ENCODE measurements around the gene ADAMTS19.
A peak's percentile ranks its signal among the peaks of the same experiment; 100 is the strongest.
"Not testable (repeated sequence)": the region's sequence is repeated elsewhere in the genome, so short reads cannot be mapped to it uniquely, and the experiment has no call there.

ADAMTS19 gene

DNA sequence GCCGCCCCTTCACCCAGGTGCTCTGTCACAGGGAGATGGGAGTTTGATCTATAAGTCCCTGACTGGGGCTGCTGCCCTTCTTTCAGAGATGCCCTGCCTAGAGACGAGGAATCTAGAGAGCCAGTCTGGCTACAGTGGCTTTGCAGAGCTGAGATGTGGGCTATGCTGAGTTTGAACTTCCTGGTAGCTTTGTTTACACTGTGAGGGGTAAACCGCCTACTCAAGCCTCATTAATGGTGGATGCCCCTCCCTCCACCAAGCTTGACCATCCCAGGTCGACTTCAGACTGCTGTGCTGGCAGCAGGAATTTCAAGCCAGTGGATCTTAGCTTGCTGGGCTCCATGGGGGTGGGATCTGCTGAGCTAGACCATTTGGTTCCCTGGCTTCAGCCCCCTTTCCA lies 124.4 kb downstream of the ADAMTS19 start:
- DNase-seq (ENCODE audit: low spot score) = not testable (repeated sequence)

DNA sequence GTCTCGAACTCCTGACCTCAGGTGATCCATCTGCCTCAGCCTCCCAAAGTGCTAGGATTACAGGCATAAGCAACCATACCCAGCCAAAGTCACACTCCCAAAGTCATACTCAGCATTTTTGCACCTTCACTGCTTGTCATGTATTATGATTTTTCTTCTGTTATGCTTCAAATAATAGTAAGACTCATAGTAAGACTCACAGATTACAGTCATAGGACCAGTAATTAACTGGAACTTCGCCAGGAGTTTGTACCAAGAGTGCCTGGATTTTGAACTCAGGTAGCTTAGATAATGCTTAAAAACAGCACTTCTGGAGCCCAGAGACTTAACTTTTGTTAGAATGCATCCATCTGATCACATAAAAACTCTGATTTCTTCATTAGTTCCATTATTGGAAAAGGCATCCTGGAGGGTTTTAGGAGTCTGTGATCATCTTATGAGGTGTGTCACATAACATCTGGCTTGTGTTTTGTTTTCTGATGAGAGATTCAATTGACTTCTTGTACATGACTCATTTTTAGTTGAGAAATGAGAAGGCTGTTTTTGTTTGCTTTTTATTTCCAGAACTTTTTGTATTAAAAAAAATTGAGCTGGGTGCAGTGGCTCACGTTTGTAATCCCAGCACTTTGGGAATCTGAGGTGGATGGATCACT lies 131.5 kb downstream of the ADAMTS19 start:
- DNase-seq (ENCODE audit: low spot score) = no peak

DNA sequence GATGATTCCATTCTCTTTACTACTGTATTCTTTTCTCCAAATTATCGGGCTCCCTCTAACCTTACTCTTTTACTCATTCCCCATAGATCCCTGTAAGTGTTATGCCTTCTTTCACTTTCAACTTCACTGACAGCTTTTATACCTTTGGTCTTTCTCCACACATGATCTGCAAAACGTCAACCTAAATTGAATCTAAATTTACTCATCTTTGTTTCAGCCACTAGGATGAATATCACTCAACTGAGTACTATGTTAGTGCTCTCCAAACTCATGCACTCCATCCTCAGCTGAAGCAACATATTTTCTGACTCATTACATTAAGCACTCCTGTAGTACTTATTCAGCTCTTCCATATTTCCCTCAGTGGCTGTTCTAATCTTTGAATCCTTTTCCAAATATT lies 133.4 kb downstream of the ADAMTS19 start:
- no peak for DNase-seq (ENCODE audit: low spot score)

DNA sequence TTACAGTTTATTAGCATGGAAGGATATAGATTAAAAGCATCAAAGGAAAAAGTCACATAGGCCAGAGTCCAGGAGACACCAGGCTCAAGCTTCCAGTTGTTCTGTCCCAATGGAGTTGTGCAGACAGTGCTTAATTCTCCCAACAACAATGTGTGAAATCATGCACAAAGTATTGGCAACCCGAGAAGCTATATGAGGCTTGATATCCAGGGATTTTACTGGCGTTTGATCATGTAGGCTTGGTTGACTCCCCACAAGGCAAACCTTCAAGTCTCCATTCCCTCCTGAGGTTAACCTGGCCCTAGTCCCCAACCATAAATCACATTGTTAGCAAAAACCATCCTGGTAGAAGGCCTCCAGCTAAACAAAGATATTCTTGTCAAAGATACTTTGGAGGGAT lies 141.5 kb downstream of the ADAMTS19 start:
- DNase-seq (ENCODE audit: low spot score) = no peak

DNA sequence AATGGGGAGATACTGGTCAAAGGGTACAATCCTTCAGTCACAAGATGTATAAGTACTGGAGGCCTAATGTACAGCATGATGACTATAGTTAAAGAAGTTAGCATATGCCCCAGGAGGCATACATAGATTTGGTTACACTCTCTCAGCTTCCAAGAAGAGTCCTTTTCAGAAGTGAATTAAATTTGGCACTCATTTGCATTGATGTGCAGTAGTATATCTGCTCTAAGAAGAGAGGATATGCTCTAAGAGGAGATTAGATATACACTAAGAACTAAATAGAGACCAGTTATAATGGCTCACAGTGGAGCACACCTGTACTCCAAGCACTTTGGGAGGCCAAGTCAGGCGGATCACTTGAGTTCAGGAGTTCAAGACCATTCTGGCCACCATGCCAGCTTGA lies 148.3 kb downstream of the ADAMTS19 start:
- no peak for DNase-seq (ENCODE audit: low spot score)

DNA sequence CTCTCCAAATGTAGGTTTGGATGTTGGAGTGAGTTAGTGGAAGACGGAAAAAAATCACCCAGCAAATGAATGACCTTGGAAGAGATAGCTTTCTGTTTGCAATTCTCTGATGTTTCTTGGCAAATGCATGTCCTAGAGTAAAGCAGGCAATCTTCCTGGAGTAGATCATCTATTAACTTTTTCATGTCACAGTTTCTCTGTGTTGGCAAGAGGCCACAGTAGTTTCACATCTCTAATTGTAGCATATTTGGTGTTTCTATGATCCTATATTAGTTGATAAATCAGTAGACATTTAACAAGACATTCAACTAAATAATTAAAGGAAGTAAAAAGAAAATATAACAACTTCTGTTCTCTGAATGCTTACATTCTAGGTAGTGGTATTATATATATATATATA lies 149.6 kb downstream of the ADAMTS19 start:
- DNase-seq (ENCODE audit: low spot score) = no peak

DNA sequence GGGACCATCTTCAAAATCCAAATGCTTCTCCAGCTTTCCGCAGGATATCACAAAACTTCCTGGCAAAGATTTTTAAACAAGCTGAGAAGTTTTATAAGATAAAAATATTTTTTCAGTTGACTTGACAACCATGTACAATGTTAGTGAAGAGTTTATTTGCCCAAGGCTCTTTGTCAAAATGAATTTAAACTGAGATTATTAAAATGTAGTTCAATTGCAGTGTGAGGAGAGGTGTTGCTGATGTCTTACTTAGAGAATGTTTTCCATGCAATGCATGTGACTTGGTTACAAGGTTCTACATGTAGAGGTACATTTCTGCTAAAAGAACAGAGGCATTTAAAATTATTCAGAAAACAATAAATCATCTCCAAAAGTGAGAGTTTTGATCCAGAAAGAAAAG lies 156.4 kb downstream of the ADAMTS19 start:
- DNase-seq (ENCODE audit: low spot score) = no peak

DNA sequence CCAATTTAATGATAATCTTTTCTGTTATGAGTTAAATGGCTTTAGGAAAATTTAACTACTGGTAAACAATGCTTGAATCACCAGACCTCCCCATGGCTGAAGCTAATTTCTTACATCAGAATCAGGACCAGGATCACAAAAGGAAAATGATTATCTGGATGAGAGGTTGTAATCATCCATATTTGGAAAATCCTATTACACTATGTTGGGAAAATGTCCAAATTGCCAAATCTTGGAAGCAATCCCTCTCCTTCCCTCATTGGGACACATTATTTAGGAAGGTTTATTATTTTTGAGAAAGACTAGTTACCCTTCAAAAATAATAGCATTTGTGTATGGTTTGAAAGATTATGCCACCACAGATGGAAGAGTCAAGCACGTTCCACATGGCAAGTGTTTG lies 157.1 kb downstream of the ADAMTS19 start:
- DNase-seq (ENCODE audit: low spot score) = no peak

DNA sequence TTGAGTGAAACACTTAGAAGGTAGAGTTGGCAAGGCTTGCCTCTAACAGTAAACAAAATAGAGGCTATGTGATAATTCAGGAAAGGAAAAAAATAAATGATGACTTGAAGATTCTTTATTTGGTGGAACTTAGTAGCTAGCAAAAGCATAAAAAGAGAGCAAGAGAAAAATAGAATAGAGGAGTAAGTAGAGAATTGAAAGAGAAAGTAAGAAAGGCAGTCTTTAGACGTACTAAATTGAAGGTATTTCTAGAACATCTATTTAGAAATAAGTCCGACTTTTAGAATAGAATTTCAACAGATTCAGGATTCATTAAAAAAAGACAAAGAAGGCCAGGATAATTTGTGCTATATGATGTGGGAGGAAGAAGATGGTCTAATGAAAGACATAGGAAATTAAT lies 159.7 kb downstream of the ADAMTS19 start:
- no peak for DNase-seq (ENCODE audit: low spot score)

DNA sequence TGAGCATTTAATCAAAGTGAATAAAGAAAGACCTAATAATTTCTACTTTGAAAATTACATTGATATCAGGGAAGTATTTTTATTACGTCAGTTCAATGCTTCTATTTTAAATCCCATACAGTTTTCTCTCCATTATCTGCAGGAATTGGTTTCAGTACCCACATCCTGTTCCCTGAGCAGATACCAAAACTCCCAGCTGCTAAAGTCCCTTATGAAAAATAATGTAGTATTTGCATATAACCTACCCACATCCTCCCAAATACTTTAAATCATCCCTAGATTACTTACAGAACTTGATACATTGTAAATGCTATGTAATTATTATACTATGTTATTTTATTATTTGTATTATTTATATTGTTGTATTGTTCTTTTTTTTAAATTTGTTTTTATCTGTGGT lies 162.4 kb downstream of the ADAMTS19 start:
- DNase-seq (ENCODE audit: low spot score) = no peak

DNA sequence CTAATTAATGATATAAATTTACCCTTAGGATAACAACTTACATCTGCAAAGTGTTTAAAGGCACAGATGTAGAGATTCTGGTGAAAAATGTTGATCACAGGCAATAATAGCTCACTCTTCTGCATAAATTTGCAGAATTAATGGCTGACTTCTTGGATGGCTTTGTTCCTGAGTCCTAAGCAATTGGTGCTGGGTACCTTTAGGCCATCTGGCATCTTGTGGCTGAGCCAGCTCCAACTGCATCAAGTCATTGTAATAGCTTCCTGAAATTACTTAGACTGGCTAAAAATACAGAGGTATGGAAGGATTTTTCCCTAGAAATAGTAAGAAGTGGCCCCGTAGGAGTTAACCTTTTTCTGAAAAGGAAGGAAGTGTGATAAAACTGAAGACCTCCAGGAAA lies 169.5 kb downstream of the ADAMTS19 start:
- no peak for DNase-seq (ENCODE audit: low spot score)

DNA sequence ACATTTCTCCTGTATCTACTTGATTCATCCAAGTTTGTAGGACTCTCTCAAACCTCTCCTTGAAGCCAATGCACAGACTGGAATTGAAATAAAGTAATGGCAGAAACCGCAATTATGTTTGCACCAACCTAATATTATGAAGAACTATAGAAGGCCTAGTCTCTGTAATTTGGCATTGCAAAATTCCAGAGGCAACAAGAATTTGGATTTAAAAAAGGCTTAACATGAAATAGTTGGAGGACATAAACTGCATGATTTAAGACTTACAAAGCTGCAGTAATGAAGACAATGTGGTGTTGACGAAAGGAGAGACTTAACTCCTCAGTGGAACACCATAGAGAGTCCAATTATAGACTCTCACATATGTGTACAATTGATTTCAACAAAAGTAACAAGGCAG lies 170.0 kb downstream of the ADAMTS19 start:
- DNase-seq (ENCODE audit: low spot score) = no peak

DNA sequence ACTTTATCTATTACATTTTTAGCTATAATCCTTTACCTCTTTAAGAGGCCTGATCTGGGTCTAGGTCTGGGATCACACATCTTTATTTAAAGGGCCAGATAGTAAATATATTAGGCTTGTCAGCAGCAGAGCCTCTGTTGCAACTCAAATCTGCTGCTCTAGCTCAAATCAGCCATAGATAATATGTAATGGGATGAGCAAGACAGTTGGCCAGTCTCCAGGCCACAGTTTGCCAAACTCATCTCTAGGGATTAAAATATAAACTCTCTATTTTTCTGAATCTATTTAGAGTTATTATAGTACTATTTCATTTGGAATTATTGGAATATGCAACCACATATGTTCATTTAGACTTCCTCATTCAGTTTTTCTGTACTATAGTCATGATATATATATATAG lies 171.9 kb downstream of the ADAMTS19 start:
- no peak for DNase-seq (ENCODE audit: low spot score)

DNA sequence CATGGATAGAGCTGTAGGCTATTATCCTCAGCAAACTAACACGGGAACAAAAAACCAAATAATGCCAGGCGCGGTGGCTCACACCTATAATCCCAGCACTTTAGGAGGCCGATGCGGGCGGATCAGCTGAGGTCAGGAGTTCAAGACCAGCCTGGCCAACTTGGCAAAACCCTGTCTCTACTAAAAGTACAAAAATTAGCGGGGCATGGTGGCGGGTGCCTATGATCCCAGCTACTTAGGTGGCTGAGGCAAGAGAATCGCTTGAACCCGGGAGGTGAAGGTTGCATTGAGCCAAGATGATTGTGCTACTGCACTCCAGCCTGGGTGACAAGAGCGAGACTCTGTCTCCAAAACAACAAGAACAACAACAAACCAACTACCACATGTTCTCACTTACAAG lies 177.4 kb downstream of the ADAMTS19 start:
- DNase-seq (ENCODE audit: low spot score) = not testable (repeated sequence)

DNA sequence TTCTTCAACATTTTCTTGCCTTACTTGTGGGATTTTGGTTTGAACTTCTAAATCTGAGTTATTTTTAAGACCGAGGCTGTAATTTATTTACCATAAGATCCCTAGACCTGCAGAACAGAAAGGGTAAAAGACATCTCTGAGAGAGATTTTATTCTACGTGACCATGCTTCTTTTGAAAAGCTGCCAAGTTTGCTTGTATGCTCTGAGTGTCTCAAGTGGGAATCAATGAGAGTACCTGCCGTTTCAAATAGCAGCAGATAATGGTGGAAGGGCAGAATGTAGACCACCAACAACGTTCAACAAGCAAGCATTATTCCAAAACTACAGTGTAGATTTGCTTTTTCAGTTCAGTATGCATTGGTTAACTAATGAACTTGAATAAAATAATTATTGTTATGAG lies 179.2 kb downstream of the ADAMTS19 start:
- DNase-seq (ENCODE audit: low spot score) = no peak

DNA sequence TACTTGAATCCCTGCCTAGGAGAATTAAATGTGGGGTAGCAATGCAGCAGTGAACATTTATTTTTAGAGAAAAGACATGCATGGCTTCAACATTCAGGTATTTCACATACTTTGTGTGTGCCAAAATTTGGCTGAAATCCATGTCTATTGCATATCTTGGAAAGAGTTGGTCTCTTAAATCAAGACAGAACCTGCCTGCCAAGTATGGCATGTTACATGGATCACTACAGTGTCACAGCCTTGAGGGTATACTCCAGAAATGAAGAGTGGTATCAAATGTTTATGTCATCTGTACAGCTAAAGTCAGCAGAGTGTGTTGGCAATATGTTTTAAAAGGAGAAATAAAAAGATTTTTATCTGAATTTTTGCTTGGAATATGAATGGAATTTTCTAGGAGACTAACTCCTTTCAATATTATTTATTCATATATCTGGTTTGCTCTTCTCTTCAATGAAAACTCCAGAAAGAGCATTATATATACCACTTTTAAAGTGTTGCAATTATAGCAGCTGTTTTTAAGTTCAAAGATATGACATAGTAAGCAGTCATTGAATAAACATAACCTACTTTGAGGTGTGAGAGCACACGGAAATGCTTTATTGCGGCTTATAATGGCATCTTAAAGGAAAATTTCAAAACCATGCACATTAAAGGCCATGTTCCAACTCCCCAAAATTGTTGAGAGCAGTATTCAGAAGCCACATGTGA lies 192.4 kb downstream of the ADAMTS19 start:
- no peak for DNase-seq (ENCODE audit: low spot score)

DNA sequence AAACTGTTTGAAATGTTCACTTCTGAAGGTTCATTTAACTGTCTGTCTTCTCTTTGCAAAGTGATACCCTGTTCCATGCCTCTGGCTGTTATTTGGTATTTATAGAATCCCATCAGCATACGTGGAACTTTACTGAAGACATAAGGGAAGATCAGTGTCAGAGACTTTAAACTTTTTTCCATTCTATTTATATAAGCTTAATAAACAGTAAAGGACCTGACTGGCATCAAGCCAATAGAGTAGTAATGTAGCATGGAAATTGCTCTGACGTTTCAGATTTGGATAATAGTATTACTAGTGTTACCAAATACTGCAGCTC lies 192.9 kb downstream of the ADAMTS19 start:
- no peak for DNase-seq (ENCODE audit: low spot score)

DNA sequence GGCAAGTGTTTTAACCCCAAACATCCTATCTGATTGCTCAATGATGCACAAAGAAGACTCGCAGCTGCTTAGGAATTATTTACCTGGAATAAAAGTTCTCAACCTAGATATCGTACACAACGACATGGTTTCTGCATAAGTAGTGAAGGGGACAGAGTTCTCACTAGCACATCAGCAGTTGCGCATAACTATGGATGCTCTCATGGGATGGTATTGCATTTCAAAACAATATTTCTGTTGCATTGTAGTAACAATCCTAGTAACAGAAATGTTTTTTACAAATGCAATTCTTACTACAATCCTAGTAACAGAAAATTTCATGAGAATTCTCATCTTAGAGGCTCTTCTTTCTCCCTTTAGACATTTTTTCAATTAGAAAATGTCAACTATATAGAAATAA lies 193.3 kb downstream of the ADAMTS19 start:
- DNase-seq (ENCODE audit: low spot score) = no peak

DNA sequence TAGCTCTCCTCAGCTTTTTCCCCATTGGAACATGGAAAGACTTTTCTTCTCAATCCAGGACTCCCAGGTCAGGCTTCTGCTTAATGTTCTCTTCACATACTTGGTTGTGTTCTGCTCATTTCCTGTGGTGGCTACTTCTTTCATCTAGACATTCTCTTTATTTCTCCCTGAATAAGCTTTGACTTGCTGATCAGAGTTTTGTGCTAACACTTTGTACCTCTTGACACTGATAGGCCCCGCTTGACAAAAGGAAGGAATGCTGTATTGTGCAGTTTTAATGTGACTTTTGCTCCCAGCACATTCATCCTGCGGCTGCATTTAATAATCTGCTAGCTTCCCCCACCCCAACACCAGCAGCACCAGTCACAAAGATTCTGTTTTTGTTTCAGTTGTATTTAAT lies 196.9 kb downstream of the ADAMTS19 start:
- DNase-seq (ENCODE audit: low spot score) = no peak

DNA sequence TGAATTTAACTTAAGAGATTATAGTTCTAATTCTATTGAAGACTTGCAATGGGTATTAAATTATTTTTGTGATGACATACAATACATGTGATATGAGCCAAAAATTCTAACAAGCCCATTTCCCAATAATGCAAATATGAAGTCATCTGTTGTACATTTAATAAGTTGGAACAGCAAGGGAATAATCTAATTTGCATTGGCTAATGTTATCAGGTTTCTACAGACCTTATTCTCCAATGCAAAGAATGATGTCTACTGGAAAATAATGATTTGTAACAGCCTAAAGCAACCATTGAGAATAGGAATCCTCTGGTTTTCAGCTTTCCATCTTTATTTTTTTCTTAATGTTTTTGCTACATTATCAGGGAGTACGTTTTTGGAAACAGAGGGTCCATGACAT lies 198.7 kb downstream of the ADAMTS19 start:
- DNase-seq (ENCODE audit: low spot score) = no peak

DNA sequence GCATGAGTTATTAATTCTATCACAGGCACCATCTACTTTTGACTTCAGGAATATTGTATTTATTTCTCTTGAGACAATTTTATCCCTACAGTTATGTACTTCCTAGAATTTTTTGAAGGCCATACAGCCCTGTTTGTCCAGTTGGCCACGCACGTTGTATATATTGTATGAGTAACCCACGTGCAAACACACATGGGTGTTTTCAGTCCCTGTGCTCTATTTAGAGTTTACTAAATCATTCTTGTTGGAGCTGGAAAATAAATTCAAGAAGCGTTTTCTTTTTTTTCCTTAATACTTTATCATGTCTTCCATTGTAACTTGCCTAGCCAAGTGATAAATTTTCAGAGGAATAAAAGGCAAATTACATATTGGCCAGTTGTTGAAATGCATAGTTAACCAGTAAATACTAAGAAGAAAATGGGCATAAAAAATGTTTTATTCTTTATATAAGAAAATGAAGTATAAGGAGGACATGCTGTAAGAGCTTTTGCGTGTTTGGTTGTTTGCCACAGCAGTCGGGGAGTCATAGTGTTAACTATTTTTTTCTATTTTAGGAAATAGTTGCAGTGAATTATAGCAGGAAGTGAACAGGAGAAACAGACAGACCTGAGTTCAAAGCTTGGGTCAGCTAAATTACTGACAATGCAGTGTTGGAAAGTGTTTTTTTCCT lies 201.4 kb downstream of the ADAMTS19 start:
- DNase-seq (ENCODE audit: low spot score) = no peak

DNA sequence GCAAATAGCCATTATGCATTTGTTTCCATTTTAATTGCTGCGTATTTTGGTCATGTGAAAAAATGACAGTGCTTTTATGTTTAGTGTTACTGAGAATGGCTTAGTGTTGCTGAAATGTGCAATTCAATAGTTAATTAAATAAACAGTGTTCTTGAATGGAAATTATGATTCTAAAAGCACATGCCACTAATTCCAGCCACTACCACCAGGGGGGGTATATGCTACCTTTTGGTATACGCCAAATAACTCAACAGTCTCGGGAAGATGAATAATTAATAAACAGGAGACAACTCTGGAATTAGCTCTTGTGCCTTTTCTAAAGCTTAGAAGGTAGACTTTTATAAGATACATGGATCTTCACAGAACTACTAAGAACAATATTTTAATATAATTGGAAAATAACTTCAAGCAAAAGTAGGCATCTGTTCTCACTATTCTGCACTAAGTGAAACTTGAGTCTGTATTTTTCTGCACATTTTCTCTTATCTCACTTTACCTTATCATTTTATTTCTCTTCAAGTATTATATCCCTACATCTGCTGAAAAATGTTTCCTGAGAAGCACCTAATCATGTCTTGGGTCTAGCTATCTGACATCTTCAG lies 204.3 kb downstream of the ADAMTS19 start:
- DNase-seq (ENCODE audit: low spot score) = peak; percentile 32

DNA sequence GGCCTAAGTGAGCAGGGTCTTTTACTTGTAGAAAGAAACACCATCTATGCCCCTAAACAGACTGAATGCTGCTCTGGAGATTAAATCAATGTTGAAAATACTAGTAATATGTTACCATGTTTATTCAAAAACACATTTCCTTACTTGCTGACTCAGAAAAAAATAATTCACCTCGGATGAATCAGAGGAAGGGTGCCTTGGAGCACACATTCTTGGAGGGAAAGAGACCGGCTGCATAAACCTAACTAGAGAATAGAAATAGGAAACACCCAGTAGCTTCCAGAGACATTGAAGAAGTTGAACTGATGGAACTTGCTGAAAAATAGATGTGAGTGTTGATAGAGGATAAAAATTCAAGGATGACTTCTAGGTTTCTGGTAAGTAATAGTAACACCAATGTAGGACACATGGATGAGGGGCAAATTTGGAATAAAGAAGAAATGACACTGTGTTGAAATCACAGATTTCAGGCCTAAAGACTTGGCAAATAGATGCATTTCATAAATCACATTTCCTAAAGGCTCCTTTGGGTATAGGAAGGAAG lies 210.9 kb downstream of the ADAMTS19 start:
- no peak for DNase-seq (ENCODE audit: low spot score)
